HepG2 (cell line): Measurements from ENCODE around the gene TULP3. TPM values are rescaled to one million over a fixed set of nuclear protein-coding genes. Genes with fewer than 3 reads are reported as not detected.

Experiments used
- ATF7-NPFF ChIP-seq: sonication (generic); formaldehyde crosslinking; IDR thresholded peaks from 2 replicates; pipeline ENCODE4 v1.8.1; 2023; ENCODE audit warnings: mild to moderate bottlenecking, low read depth, missing genetic modification reagents, moderate library complexity
- CC2D1A ChIP-seq: sonication (generic); formaldehyde crosslinking; IDR thresholded peaks from 2 replicates; pipeline ENCODE4 v1.8.1; 2023; ENCODE audit warnings: mild to moderate bottlenecking, missing genetic modification reagents
- FOXA1 ChIP-seq, 2 experiments: fragments of 450-650 bp in 1 of 2; sonication (generic) in 1 of 2; formaldehyde crosslinking in 1 of 2; IDR thresholded peaks; 2 replicates each; pipeline versions ENCODE4 v1.4.0 to v1.6.1; 2016 to 2020; ENCODE audit warnings: missing genetic modification reagents in 1 of 2
- GTF2F1 ChIP-seq: fragments of 150-350 bp; IDR thresholded peaks from 2 replicates; pipeline ENCODE4 v1.6.1; 2014; ENCODE audit warnings: low read length
- HES4 ChIP-seq: sonication (generic); formaldehyde crosslinking; IDR thresholded peaks from 2 replicates; pipeline ENCODE4 v1.9.0; 2021; ENCODE audit warnings: mild to moderate bottlenecking, missing genetic modification reagents, borderline replicate concordance
- LCORL ChIP-seq, 2 experiments: fragments of 450-650 bp in 1 of 2; sonication (generic) in 1 of 2; formaldehyde crosslinking in 1 of 2; IDR thresholded peaks; 2 replicates each; pipeline versions ENCODE4 v1.5.0 to v1.6.1; 2017 to 2020; ENCODE audit warnings: antibody characterized with exemption in 1 of 2, missing genetic modification reagents in 1 of 2
- MAF1 ChIP-seq: sonication (generic); formaldehyde crosslinking; IDR thresholded peaks from 2 replicates; pipeline ENCODE4 v1.5.0; 2020; ENCODE audit warnings: missing genetic modification reagents, borderline replicate concordance
- MEIS1 ChIP-seq: sonication (generic); formaldehyde crosslinking; IDR thresholded peaks from 2 replicates; pipeline ENCODE4 v1.9.0; 2021; ENCODE audit warnings: mild to moderate bottlenecking, missing genetic modification reagents, moderate library complexity, borderline replicate concordance
- NCOA2 ChIP-seq: sonication (generic); formaldehyde crosslinking; IDR thresholded peaks from 2 replicates; pipeline ENCODE4 v1.8.0; 2022; ENCODE audit warnings: inconsistent platforms
- REL ChIP-seq: sonication (generic); formaldehyde crosslinking; conservative IDR thresholded peaks from 2 replicates; pipeline ENCODE4 v1.8.0; 2022; ENCODE audit warnings: mild to moderate bottlenecking, missing genetic modification reagents, moderate library complexity
- SMARCE1 ChIP-seq: fragments of 450-650 bp; IDR thresholded peaks from 2 replicates; pipeline ENCODE4 v1.6.1; 2017; ENCODE audit warnings: borderline replicate concordance
- ZNF230 ChIP-seq: sonication (generic); formaldehyde crosslinking; IDR thresholded peaks from 2 replicates; pipeline ENCODE4 v1.4.0; 2020; ENCODE audit warnings: mild to moderate bottlenecking, missing genetic modification reagents
- ZNF430 ChIP-seq: sonication (generic); formaldehyde crosslinking; IDR thresholded peaks from 2 replicates; pipeline ENCODE4 v1.9.0; 2021; ENCODE audit warnings: mild to moderate bottlenecking, missing genetic modification reagents
- ZNF543 ChIP-seq: sonication (generic); formaldehyde crosslinking; IDR thresholded peaks from 2 replicates; pipeline ENCODE4 v1.4.0; 2020; ENCODE audit warnings: mild to moderate bottlenecking, missing genetic modification reagents
- ZNF552 ChIP-seq: sonication (generic); formaldehyde crosslinking; IDR thresholded peaks from 2 replicates; pipeline ENCODE4 v1.9.0; 2022; ENCODE audit warnings: missing genetic modification reagents, mild to moderate bottlenecking, borderline replicate concordance
- ZNF788 ChIP-seq: sonication (generic); formaldehyde crosslinking; IDR thresholded peaks from 2 replicates; pipeline ENCODE4 v1.5.0; 2020; ENCODE audit warnings: mild to moderate bottlenecking, missing genetic modification reagents, borderline replicate concordance
- ZNF891 ChIP-seq: sonication (generic); formaldehyde crosslinking; IDR thresholded peaks from 2 replicates; pipeline ENCODE4 v1.5.0; 2020; ENCODE audit warnings: mild to moderate bottlenecking, missing genetic modification reagents
- polyA plus RNA-seq, 8 experiments: library from polyadenylated mRNA; depleted of rRNA in 3 of 8; stranded (reverse) in 7 of 8; unstranded in 1 of 8; fragments of >200 nt; fragmentation: Illumina TruSeq in 4 of 8; extraction: Trizol in 4 of 8; gene quantifications; 2 replicates each; pipeline versions ENCODE4 v1.2.1 to v1.2.3, GENCODE V29; 2011 to 2016; ENCODE audit warnings: low read depth in 4 of 8, missing spikeins in 1 of 8, mixed read lengths in 1 of 8; ENCODE audit not compliant: insufficient read depth in 1 of 8
- total RNA-seq, 5 experiments: library from RNA; depleted of rRNA; stranded (reverse); fragments of >200 nt; fragmentation: Illumina TruSeq; extraction: Trizol; gene quantifications; 2 replicates each; pipeline ENCODE4 v1.2.3, GENCODE V29; 2016; ENCODE audit warnings: low read depth in 1 of 5
- TF ChIP-seq, protein P1 (sequence below): IDR thresholded peaks from 2 replicates; pipeline ENCODE4 v1.6.1; 2016
- TF ChIP-seq, protein P2 (sequence below): sonication (generic); formaldehyde crosslinking; IDR thresholded peaks from 2 replicates; pipeline ENCODE4 v1.4.0; 2020; ENCODE audit warnings: missing genetic modification reagents
- TF ChIP-seq, protein P3 (sequence below): sonication (generic); formaldehyde crosslinking; conservative IDR thresholded peaks from 2 replicates; pipeline ENCODE4 v1.4.0; 2020; ENCODE audit warnings: missing genetic modification reagents
- TF ChIP-seq, protein P4 (sequence below): sonication (generic); formaldehyde crosslinking; IDR thresholded peaks from 2 replicates; pipeline ENCODE4 v1.4.0; 2020; ENCODE audit warnings: mild to moderate bottlenecking, missing genetic modification reagents, borderline replicate concordance

TULP3 gene
- total and polyA plus RNA-seq, 2 of the 13 experiments (the other 11 are each of a cell fraction or from before 2014, with no cell fraction given): 11.2 to 13.2 TPM

DNA sequence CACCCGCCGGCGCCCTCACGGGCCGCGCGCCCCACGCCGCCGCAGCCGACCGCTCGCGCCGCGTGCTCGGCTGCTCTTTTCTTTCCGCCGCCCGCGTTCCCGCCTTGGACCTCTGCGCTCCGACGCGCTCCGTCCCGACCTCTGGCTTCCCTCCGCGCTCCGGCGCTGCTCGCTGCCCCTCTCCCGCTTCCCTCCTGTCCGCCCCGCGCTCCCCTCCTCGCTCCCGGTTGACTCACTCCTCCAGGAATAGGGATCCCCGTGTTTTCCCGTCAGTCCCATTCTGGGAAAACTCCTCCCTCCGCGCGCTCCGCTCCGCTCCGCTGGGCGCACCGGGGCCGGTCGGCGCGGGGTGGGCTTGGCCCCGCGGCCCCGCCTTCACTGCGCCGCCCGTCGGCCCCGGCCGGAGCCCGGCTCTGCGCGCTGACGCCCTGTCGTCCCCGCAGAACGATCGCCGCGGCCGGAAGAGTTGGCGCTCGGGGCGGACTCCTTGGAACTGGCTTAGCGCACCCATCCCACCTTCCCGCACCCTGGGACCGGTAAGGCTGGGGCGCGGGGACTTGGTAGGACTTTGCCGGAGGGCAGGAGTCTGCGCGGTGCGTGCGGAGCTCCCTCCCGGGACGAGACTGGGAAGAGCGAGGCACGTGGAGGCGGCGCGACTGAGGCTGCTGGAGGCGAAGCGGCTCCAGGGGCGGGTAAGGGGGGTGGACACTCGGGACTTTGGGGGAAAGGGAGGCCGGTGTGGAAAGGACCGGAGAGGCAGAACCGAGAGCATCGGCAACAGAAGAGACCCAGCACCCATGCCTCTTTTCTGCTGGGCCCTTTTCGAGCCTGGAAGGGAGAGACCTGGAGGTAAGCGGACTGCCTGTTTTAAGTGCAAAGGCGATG lies 69.1 kb downstream of the TULP3 start (continued):
- TF ChIP-seq, protein P1, sequence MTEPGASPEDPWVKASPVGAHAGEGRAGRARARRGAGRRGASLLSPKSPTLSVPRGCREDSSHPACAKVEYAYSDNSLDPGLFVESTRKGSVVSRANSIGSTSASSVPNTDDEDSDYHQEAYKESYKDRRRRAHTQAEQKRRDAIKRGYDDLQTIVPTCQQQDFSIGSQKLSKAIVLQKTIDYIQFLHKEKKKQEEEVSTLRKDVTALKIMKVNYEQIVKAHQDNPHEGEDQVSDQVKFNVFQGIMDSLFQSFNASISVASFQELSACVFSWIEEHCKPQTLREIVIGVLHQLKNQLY: no peak
- TF ChIP-seq ZNF230 (CRISPR knock-in tag): 0 out of 2 replicates have a peak, but pooled peaks have one; percentile 33
- peak; percentile 74 for TF ChIP-seq ZNF788 (CRISPR knock-in tag)
- TF ChIP-seq NCOA2: no peak; the same call in none of the 2 replicates
- peak; percentile 13; the same call in 1 of the 2 replicates for TF ChIP-seq ATF7-NPFF (CRISPR knock-in tag)
- no peak for TF ChIP-seq CC2D1A (CRISPR knock-in tag)
- peak; percentile 31; the same call in 1 of the 2 replicates for TF ChIP-seq ZNF891
- no peak for TF ChIP-seq LCORL (IDR thresholded peaks at IDR 0.05)
- 0 out of 2 replicates have a peak, but pooled peaks have one; percentile 4 for TF ChIP-seq LCORL (CRISPR knock-in tag; IDR thresholded peaks at IDR 0.05)
- 0 out of 2 replicates have a peak, but pooled peaks have one; percentile 72 for TF ChIP-seq REL (CRISPR knock-in tag)
- no peak for TF ChIP-seq SMARCE1
- TF ChIP-seq FOXA1 (IDR thresholded peaks at IDR 0.05): no peak
- no peak for TF ChIP-seq FOXA1 (CRISPR knock-in tag; IDR thresholded peaks at IDR 0.05)
- no peak; the same call in 1 of the 2 replicates for TF ChIP-seq MEIS1 (CRISPR knock-in tag)
- TF ChIP-seq MAF1: no peak
- TF ChIP-seq, protein P2, sequence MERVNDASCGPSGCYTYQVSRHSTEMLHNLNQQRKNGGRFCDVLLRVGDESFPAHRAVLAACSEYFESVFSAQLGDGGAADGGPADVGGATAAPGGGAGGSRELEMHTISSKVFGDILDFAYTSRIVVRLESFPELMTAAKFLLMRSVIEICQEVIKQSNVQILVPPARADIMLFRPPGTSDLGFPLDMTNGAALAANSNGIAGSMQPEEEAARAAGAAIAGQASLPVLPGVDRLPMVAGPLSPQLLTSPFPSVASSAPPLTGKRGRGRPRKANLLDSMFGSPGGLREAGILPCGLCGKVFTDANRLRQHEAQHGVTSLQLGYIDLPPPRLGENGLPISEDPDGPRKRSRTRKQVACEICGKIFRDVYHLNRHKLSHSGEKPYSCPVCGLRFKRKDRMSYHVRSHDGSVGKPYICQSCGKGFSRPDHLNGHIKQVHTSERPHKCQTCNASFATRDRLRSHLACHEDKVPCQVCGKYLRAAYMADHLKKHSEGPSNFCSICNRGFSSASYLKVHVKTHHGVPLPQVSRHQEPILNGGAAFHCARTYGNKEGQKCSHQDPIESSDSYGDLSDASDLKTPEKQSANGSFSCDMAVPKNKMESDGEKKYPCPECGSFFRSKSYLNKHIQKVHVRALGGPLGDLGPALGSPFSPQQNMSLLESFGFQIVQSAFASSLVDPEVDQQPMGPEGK (CRISPR knock-in tag): no peak; the same call in 1 of the 2 replicates
- TF ChIP-seq GTF2F1: no peak
- TF ChIP-seq, protein P3, sequence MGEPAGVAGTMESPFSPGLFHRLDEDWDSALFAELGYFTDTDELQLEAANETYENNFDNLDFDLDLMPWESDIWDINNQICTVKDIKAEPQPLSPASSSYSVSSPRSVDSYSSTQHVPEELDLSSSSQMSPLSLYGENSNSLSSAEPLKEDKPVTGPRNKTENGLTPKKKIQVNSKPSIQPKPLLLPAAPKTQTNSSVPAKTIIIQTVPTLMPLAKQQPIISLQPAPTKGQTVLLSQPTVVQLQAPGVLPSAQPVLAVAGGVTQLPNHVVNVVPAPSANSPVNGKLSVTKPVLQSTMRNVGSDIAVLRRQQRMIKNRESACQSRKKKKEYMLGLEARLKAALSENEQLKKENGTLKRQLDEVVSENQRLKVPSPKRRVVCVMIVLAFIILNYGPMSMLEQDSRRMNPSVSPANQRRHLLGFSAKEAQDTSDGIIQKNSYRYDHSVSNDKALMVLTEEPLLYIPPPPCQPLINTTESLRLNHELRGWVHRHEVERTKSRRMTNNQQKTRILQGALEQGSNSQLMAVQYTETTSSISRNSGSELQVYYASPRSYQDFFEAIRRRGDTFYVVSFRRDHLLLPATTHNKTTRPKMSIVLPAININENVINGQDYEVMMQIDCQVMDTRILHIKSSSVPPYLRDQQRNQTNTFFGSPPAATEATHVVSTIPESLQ (CRISPR knock-in tag): peak; percentile 24; the same call in 1 of the 2 replicates
- TF ChIP-seq HES4 (CRISPR knock-in tag): peak; percentile 77
- TF ChIP-seq ZNF552 (CRISPR knock-in tag): no peak
- TF ChIP-seq, protein P4, sequence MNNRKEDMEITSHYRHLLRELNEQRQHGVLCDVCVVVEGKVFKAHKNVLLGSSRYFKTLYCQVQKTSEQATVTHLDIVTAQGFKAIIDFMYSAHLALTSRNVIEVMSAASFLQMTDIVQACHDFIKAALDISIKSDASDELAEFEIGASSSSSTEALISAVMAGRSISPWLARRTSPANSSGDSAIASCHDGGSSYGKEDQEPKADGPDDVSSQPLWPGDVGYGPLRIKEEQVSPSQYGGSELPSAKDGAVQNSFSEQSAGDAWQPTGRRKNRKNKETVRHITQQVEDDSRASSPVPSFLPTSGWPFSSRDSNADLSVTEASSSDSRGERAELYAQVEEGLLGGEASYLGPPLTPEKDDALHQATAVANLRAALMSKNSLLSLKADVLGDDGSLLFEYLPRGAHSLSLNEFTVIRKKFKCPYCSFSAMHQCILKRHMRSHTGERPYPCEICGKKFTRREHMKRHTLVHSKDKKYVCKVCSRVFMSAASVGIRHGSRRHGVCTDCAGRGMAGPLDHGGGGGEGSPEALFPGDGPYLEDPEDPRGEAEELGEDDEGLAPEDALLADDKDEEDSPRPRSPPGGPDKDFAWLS (CRISPR knock-in tag): no peak
- TF ChIP-seq ZNF543 (CRISPR knock-in tag): peak; percentile 18; the same call in 1 of the 2 replicates
- peak; percentile 62; the same call in 1 of the 2 replicates for TF ChIP-seq ZNF430 (CRISPR knock-in tag)
